Endothelial cell of umbilical vein (primary cell): ENCODE results near the gene EXD2. TPM values are rescaled to one million over a fixed set of nuclear protein-coding genes. Genes with fewer than 3 reads are reported as not detected.
"Not testable (repeated sequence)": the region's sequence is repeated elsewhere in the genome, so short reads cannot be mapped to it uniquely, and the experiment has no call there.

Experiments
- BruUV-seq: library from RNA; stranded (reverse); fragments of 400-500 nt; replicated peaks from 2 replicates; lab custom pipeline; 2021; lab: Mats Ljungman, UMichigan
- CTCF ChIA-PET: fragments of 300-600, 350-600 bp; sonication (Branson Sonifier 250); formaldehyde crosslinking; loops from one replicate; lab custom pipeline; 2021; ENCODE audit warnings: antibody characterized with exemption, inconsistent platforms; lab: Charles Lee
- POLR2A ChIA-PET: fragments of 300-600, 350-600 bp; sonication (Branson Sonifier 250); formaldehyde crosslinking; loops from one replicate; lab custom pipeline; 2021; ENCODE audit warnings: antibody characterized with exemption, inconsistent platforms; lab: Charles Lee
- DNase-seq: peaks from one replicate; pipeline ENCODE4 v3.0.0-alpha.2; 2011; ENCODE audit warnings: low read depth, low spot score
- FAIRE-seq: peaks from 2 replicates; lab custom pipeline; 2011; peaks lifted over from hg19 to GRCh38; lab: Jason Lieb, UNC
- H2AFZ ChIP-seq: 2 replicates; pipeline ENCODE4 v1.6.0; 2012; ENCODE audit warnings: low read depth, low read length, control low read depth, inconsistent platforms
- H3K27ac ChIP-seq: 2 replicates; pipeline ENCODE4 v1.5.1; 2011; ENCODE audit warnings: low read depth, mild to moderate bottlenecking, control low read depth, low read length, moderate library complexity; ENCODE audit not compliant: insufficient read depth
- H3K27me3 ChIP-seq, 2 experiments: 2 replicates each; pipeline versions ENCODE4 v1.6.0 to v1.6.1; 2011; ENCODE audit warnings: low read length in 2 of 2, mixed read lengths in 1 of 2; ENCODE audit not compliant: control insufficient read depth in 2 of 2, insufficient read depth in 2 of 2
- H3K36me3 ChIP-seq, 2 experiments: 2 replicates in 1 of 2; 3 replicates in 1 of 2; pipeline ENCODE4 v1.5.1; 2011; ENCODE audit warnings: low read length in 2 of 2, mild to moderate bottlenecking in 1 of 2, moderate library complexity in 1 of 2; ENCODE audit not compliant: control insufficient read depth in 2 of 2, insufficient read depth in 2 of 2; ENCODE audit errors: extremely low read depth in 1 of 2
- H3K4me1 ChIP-seq: 3 replicates; pipeline ENCODE4 v1.5.1; 2011; ENCODE audit warnings: mild to moderate bottlenecking, low read length; ENCODE audit not compliant: control insufficient read depth, insufficient read depth; ENCODE audit errors: extremely low read depth
- H3K4me2 ChIP-seq: 2 replicates; pipeline ENCODE4 v1.6.1; 2011; ENCODE audit warnings: low read length, control low read depth, mixed read lengths; ENCODE audit not compliant: insufficient read depth
- H3K4me3 ChIP-seq, 3 experiments: fragments of 200-600 bp in 1 of 3; sonication (generic), shearing (Covaris generic) in 1 of 3; replicated peaks in 1 of 3; 2 replicates each; pipeline ENCODE4 v1.5.1; 2011 to 2016; ENCODE audit warnings: control low read depth in 3 of 3, low read length in 3 of 3, mild to moderate bottlenecking in 2 of 3, inconsistent platforms in 1 of 3, low read depth in 1 of 3, moderate library complexity in 1 of 3; ENCODE audit not compliant: insufficient read depth in 1 of 3
- H3K79me2 ChIP-seq: 2 replicates; pipeline ENCODE4 v1.6.0; 2012; ENCODE audit warnings: low read length, inconsistent platforms; ENCODE audit not compliant: control insufficient read depth, insufficient read depth
- H3K9ac ChIP-seq: replicated peaks from 2 replicates; pipeline ENCODE3; 2011; ENCODE audit warnings: low read length, control low read depth; ENCODE audit not compliant: insufficient read depth; ENCODE audit errors: extremely low read depth
- H3K9me1 ChIP-seq: replicated peaks from 3 replicates; pipeline ENCODE4 v1.6.0; 2011; ENCODE audit warnings: mild to moderate bottlenecking, low read length; ENCODE audit not compliant: control insufficient read depth, insufficient read depth; ENCODE audit errors: extremely low read depth
- H3K9me3 ChIP-seq: replicated peaks from 2 replicates; pipeline ENCODE4 v1.5.1; 2012; ENCODE audit warnings: low read length, inconsistent platforms; ENCODE audit not compliant: control insufficient read depth, insufficient read depth
- H4K20me1 ChIP-seq: replicated peaks from 2 replicates; pipeline ENCODE3; 2011; ENCODE audit warnings: mild to moderate bottlenecking, low read length; ENCODE audit not compliant: control insufficient read depth, insufficient read depth; ENCODE audit errors: extremely low read depth
- CTCF ChIP-seq, 2 donors: IDR thresholded peaks; 1 replicate in 1 of 2; 2 replicates in 1 of 2; pipeline ENCODE4 v1.5.1; 2011; ENCODE audit warnings: low read length in 2 of 2, mild to moderate bottlenecking in 2 of 2, moderate library complexity in 2 of 2, control low read depth in 1 of 2, inconsistent platforms in 1 of 2, low read depth in 1 of 2; ENCODE audit not compliant: insufficient read depth in 1 of 2; ENCODE audit errors: extremely low read depth in 1 of 2
- FOS ChIP-seq: IDR thresholded peaks from 2 replicates; pipeline ENCODE4 v1.6.1; 2011; ENCODE audit warnings: mild to moderate bottlenecking, low read length, moderate library complexity, borderline replicate concordance; ENCODE audit not compliant: insufficient read depth
- dilution Hi-C: fragments of 300-500 bp; cut with MboI; formaldehyde crosslinking; loops from one replicate; pipeline ENCODE4 v1.15.0; 2019; ENCODE audit warnings: low sequenced_read_pairs; ENCODE audit not compliant: extremely low pct_ligation_motif_present
- intact Hi-C: fragments of 100-400 bp; cut with micrococcal nuclease; formaldehyde crosslinking; loops from one replicate; pipeline ENCODE4 v1.10.0; 2022
- polyA plus RNA-seq, 4 experiments: library from polyadenylated mRNA; depleted of rRNA in 3 of 4; stranded (reverse) in 3 of 4; unstranded in 1 of 4; fragments of >200 nt; gene quantifications; 2 replicates each; pipeline versions ENCODE4 v1.2.1 to v1.2.3, GENCODE V29; 2011 to 2012; ENCODE audit warnings: missing spikeins in 1 of 4
- total RNA-seq: library from RNA; stranded (reverse); gene quantifications from 2 replicates; pipeline ENCODE4 v1.2.3, GENCODE V29; 2021

Gene EXD2
- total and polyA plus RNA-seq, 2 donors (not counting 3 experiments of a cell fraction or from before 2014, with no cell fraction given) = 11.6 to 22.6 TPM

- H3K36me3 ChIP-seq, H3K79me2 ChIP-seq, FAIRE-seq, H3K4me3 ChIP-seq, H3K9me3 ChIP-seq, dilution Hi-C loops, H2AFZ ChIP-seq, H3K27ac ChIP-seq, H3K9ac ChIP-seq, CTCF ChIA-PET, DNase-seq, BruUV-seq, H3K4me2 ChIP-seq, intact Hi-C loops, H3K9me1 ChIP-seq, H3K27me3 ChIP-seq, POLR2A ChIA-PET, H3K4me1 ChIP-seq, H4K20me1 ChIP-seq: not testable (repeated sequence)
Measured at GRCh38 chr14:69165787-69166186, 25.5 kb upstream of the EXD2 start.

- CTCF ChIA-PET = interaction anchor here (1.0 kb wide), 1 partner anchor 41 kb away, joined by 3 read pairs; no protein-coding TSS in a partner anchor
- Histone ChIP-seq H3K4me2 (no peak overlapping the region), H2AFZ (no peak overlapping the region), H3K27ac (no peak overlapping the region), H3K4me1 (no peaks in the 10 kb centered on the region), H3K9ac (no peak overlapping the region), H3K27me3 (peaks cover 2 to 7% of the 10 kb centered on the region in 2 experiments), H3K36me3 (no peaks in the 10 kb centered on the region), H4K20me1 (no peaks in the 10 kb centered on the region), H3K9me3 (no peaks in the 10 kb centered on the region), H3K9me1 (no peaks in the 10 kb centered on the region), H3K4me3 (no peak overlapping the region), H3K79me2 (no peaks in the 10 kb centered on the region)
- FAIRE-seq = no peak
- dilution Hi-C loops (no loop called here), intact Hi-C loops (no loop called here)
- no peak for TF ChIP-seq CTCF (IDR thresholded peaks at IDR 0.05; ENCODE audit: extremely low read depth in 1 of 2, insufficient read depth in 1 of 2, low read depth in 1 of 2, low read length in 2 of 2)
- no peak for TF ChIP-seq FOS
- no peak for DNase-seq
- POLR2A ChIA-PET = no interaction called here
- BruUV-seq = no TSS peak
Measured at GRCh38 chr14:69170839-69171238, 20.5 kb upstream of the EXD2 start.
